HG02970 (cell line): ENCODE results near the gene ACP5.
A peak's percentile ranks its signal among the peaks of the same experiment; 100 is the strongest.

Source experiments
- ATAC-seq: cut with Tn5 transposase; IDR thresholded peaks from one replicate; pipeline ENCODE4 v1.9.1; 2021; ENCODE audit warnings: mild to moderate bottlenecking, moderate library complexity, moderate number of reproducible peaks; ENCODE audit not compliant: unreplicated experiment, low FRiP score

The ACP5 gene

GRCh38 chr19:11550265-11550664 is 27.2 kb downstream of the ACP5 start:
- ATAC-seq: no peak

DNA sequence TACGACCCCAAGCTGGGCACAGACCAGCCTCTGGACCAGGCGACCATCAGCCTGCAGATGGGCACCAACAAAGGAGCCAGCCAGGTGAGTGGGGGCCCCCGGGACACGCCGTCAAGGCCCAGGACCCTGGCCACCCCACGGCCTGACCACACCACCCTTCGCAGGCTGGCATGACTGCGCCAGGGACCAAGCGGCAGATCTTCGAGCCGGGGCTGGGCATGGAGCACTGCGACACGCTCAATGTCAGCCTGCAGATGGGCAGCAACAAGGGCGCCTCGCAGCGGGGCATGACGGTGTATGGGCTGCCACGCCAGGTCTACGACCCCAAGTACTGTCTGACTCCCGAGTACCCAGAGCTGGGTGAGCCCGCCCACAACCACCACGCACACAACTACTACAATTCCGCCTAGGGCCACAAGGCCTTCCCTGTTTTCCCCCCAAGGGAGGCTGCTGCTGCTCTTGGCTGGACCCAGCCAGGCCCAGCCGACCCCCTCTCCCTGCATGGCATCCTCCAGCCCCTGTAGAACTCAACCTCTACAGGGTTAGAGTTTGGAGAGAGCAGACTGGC is 28.0 kb downstream of the ACP5 start:
- no peak for ATAC-seq

GRCh38 chr19:11547929-11548700 is 29.3 kb downstream of the ACP5 start:
- no peak for ATAC-seq

DNA sequence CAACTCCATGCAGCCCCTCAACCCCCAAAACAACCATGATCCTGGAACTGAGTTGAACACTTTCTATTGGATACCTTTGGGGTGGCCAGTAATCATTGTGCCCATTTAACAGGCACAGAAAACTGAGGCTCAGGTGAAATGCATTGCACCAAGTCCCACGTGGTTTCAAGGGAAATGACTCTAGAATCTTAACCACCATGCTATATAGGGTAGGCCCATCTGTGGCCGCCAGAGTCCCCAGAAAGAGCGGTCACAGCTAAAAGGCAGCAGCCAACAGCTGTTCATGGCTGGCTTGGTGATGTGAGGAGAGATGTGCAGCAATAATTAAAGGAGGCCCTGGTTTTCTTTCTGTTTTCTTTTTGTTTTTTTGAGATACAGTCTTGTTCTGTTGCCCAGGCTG is 36.2 kb downstream of the ACP5 start:
- ATAC-seq: no peak

DNA sequence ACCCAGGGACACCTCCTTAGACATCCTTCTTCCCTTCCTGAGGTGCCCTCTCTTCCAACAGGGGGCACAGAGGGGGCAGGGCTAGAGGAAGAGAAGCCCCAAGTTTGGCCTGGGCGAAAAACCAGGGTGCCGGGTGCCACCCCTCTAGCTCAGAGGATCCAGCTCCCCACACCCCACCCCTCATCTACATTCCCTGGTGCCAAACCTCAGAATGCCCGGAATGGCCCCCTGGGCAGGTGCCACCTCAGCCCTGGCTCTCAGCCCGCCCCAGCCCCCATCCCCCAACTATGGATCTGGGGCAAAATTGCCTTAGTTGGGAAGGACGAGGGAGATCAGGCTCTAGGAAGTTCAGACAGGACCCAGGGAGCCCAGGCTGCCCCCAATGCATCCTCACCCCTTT is 36.8 kb downstream of the ACP5 start:
- ATAC-seq: no peak

DNA sequence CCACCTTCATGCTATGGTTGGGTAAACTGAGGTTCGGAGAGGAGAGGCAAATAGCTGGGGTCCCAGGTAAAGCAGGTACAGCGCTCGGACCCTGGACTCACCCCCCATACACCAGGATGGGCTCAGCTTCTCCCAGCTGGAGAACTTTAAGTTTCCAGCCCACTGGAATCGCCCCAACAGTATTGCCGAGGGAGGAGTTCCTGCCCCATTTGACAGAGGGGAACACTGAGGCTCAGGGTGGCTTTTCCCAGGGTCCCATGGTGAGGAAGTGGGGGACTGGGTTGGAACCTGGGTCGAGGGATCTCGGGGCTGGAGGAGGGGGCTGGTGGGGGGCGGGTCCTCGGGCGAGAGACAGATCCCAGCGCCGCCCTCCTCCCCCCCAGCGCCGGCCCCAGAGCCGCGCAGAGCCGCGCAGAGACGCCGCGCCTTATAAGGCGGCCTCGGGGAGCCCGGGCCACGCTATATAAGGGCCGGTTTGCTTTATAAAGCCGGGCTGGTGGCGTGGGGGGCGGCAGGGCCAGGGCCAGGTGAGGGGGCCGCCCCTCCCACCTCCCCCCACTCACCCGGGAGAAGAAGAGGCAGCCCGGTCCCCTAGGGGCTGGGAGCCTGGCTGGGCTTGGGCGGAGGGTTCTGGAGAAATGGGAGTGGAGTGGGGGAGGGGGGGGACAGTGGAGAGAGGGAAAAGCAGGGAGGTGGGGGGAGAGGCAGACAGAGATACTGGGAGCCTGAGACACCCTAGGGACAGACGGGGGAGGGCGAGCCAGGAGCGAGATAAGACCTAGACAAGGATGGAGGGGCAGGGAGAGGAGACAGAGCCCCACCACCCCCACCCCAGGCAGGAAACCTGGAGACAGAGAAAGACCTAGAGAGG is 37.7 kb downstream of the ACP5 start:
- ATAC-seq: no peak

- ATAC-seq: no peak
Measured at GRCh38 chr19:11538232-11539036, 39.0 kb downstream of the ACP5 start, which contains the start of gene CNN1. CNN1 (plus strand) TSS chr19:11538851; CDS start chr19:11538928, 77 bp downstream.

DNA sequence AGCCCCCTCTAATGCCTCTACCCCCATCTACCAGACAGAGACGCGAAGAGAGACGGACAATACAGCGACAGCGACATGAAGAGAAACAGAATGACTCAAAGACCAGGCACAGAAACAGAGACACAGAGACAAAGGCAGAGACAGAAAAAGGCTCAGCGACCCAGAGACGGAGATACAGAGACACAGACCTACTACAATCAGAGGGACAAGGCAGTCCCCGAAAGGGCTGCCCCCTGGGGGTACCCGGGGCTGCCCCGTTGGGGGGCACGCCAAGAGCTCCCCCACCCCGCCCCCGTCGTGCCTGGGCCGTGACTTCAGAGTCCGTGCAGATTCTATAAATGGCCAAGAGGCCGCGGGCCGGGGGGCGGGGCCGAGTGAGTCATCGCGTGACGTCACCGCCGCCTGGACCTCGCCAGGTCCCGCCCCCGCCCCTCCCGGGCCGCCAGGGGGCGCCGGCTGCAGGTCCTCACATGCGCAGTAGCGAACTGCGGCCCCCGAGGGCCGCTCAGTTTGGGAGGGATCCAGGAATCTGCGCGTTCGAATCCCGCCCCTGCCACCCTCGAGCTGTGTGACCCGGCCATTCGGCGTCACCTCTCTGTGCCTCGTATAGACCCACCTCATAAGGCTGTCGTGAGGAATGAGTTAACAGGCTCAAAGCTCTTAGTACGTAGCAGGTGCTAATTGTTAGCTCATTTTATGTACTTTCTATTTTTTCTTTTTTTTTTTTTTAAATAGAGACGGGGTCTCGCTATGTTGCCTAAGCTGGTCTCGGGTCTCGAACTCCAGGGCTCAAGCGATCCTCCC is 41.5 kb downstream of the ACP5 start:
- ATAC-seq: peak; percentile 76

DNA sequence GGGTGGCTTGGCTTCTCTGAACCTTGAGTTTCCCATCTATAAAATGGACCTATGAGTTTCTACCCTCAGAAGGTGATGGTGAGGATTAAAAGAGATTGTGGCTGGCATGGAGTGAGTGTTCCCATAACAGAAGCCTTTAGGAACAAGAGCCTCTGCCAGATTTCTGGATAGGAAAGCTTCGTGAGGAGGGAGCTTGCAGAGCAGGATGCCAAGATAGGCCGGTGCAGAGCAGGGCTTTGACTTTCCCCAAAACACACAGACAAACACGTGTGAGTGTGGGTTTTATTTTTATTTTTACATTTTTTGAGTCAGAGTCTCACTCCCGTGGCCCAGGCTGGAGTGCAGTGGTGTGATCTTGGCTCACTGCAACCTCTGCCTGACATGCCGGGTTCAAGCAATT is 42.5 kb downstream of the ACP5 start:
- no peak for ATAC-seq

DNA sequence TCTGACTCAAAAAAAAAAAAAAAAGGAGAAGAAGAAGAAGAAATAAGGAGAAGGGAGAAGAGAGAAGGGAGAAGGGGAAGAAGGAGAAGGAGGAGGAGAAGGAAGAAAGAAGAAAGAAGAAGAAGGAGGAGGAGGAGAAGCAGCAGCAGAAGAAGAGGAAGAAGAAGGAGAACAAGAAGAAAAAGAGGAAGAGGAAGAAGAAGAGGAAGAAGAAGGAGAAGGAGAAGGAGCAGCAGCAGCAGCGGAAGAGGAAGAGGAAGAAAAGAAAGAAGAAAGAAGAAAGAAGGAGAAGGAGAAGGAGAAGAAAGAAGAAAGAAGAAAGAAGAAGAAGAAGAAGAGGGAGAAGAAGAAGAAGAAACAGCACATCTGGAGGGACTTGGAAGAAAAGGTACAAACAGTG is 42.9 kb downstream of the ACP5 start:
- ATAC-seq: no peak

DNA sequence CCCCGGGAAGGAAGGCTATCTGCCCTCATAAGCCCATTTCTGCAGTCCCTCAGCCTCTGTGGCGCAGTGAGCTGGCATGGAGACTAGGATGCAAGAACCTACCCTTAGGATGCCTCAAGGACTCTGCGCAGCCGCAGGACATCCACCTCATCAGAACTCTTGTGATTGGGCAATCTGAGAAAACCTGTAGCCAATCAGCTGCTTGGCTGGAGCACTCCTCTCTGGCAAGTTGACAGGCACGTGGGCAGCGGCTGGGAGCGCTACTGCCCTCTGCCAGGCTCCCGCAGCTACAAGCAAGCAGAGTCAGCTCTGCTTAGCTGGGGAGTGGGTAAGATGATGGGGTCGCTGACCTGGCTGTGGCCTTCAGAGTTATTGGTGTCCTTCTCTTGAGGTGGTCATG is 47.0 kb downstream of the ACP5 start:
- ATAC-seq: no peak

DNA sequence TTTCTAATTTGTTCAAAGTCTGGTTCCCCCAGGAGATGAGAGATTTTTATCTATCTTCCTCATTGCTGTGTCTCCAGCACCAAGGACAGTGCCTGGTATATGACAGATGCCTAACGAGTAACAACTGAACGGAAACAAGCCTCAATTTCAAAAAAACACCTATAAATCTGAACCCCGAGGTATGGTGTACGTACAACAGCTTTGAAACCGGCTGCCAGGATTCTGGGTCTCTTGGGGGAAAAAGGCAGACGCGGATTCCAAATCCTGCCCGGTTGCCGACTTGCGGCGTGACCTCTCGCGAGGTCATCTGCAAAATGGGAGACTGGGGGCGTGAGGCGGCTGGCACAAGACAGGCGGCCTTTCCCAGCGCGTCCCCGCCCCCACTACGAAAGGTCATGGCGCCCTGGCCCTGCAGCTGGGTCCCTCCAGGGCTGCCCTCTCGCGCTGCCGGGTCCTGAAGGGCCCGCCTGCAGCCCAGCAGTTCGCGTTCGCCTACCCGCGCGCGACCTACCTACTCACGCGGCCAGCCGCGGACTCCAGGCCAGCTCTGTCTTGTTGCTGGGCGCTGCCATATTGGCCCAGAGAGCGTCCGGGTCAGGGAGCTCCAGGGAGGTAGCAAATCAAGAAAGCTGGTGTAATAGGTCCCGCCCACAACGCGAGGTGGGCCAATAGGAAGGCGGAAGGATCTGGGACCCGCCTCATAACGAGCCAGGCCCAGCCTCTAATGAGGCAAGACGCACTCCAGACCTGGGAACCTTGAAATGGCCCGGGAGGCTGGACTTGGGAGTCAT is 48.7 kb downstream of the ACP5 start, which contains the start of gene ECSIT:
ECSIT (minus strand) TSS at position 584 of the 791 bp plus-strand sequence. CDS start 9,964 bp downstream, outside the sequence.
- ATAC-seq: peak; percentile 93
